H1 (cell line): ENCODE results near the gene SSU72. TPM values are rescaled to one million over a fixed set of nuclear protein-coding genes. Genes with fewer than 3 reads are reported as not detected.

ENCODE experiments used
- CTCF ChIA-PET: fragments of 300-600 bp; sonication (Branson Sonifier 250); formaldehyde crosslinking; loops from one replicate; lab custom pipeline; 2021; ENCODE audit not compliant: partially characterized antibody; lab: Charles Lee
- POLR2A ChIA-PET: fragments of 300-600 bp; sonication (Branson Sonifier 250); formaldehyde crosslinking; loops from one replicate; lab custom pipeline; 2021; ENCODE audit warnings: inconsistent platforms; ENCODE audit not compliant: partially characterized antibody; lab: Charles Lee
- DNase-seq, 2 experiments: peaks; one replicate each; pipeline versions ENCODE4 v3.0.0 to v3.0.0-alpha.2; 2010 to 2022; ENCODE audit warnings: low spot score in 2 of 2, low read depth in 1 of 2, mixed read lengths in 1 of 2
- FAIRE-seq: peaks from 2 replicates; lab custom pipeline; 2011; peaks lifted over from hg19 to GRCh38; lab: Jason Lieb, UNC
- H2AFZ ChIP-seq: 2 replicates; pipeline ENCODE4 v1.8.1; 2012; ENCODE audit warnings: low read length, inconsistent platforms
- H2AK5ac ChIP-seq: 2 replicates; pipeline ENCODE4 v1.6.1; 2013; ENCODE audit warnings: low read depth, low read length
- H2BK120ac ChIP-seq: replicated peaks from 2 replicates; pipeline ENCODE3; 2013; ENCODE audit warnings: low read depth, low read length, inconsistent platforms
- H2BK12ac ChIP-seq: 2 replicates; pipeline ENCODE4 v1.6.1; 2013; ENCODE audit warnings: low read depth, low read length
- H2BK15ac ChIP-seq: 2 replicates; pipeline ENCODE4 v1.6.1; 2013; ENCODE audit warnings: low read length
- H2BK20ac ChIP-seq: 2 replicates; pipeline ENCODE4 v1.6.1; 2013; ENCODE audit warnings: low read length
- H2BK5ac ChIP-seq: 2 replicates; pipeline ENCODE4 v1.6.1; 2013; ENCODE audit warnings: low read depth, low read length
- H3K14ac ChIP-seq: 2 replicates; pipeline ENCODE4 v1.6.1; 2013; ENCODE audit warnings: inconsistent platforms; ENCODE audit not compliant: insufficient read length
- H3K18ac ChIP-seq: 2 replicates; pipeline ENCODE4 v1.6.1; 2013; ENCODE audit warnings: low read length; ENCODE audit errors: extremely low read depth
- H3K23ac ChIP-seq: 2 replicates; pipeline ENCODE4 v1.6.1; 2013; ENCODE audit warnings: inconsistent platforms; ENCODE audit not compliant: insufficient read length
- H3K23me2 ChIP-seq: 2 replicates; pipeline ENCODE4 v1.6.1; 2013; ENCODE audit warnings: low read depth, low read length
- H3K27ac ChIP-seq: 2 replicates; pipeline ENCODE4 v1.6.1; 2011; ENCODE audit warnings: low read depth, low read length, inconsistent platforms
- H3K27me3 ChIP-seq, 4 experiments: replicated peaks in 1 of 4; 1 replicate in 1 of 4; 2 replicates in 3 of 4; pipeline versions ENCODE4 v1.6.1 to v1.8.1; 2011 to 2013; ENCODE audit warnings: low read length in 3 of 4, mild to moderate bottlenecking in 3 of 4, inconsistent platforms in 2 of 4, mixed read lengths in 2 of 4, moderate library complexity in 1 of 4; ENCODE audit not compliant: control insufficient read depth in 3 of 4, insufficient read depth in 3 of 4; ENCODE audit errors: extremely low read depth in 1 of 4
- H3K36me3 ChIP-seq, 4 experiments: 2 replicates each; pipeline versions ENCODE4 v1.6.1 to v1.8.1; 2011 to 2013; ENCODE audit warnings: mild to moderate bottlenecking in 4 of 4, low read length in 3 of 4, moderate library complexity in 2 of 4, control low read depth in 1 of 4, inconsistent platforms in 1 of 4; ENCODE audit not compliant: insufficient read depth in 4 of 4, control insufficient read depth in 2 of 4
- H3K4ac ChIP-seq: replicated peaks from 2 replicates; pipeline ENCODE3; 2013; ENCODE audit warnings: low read length, low read depth, mixed read lengths, inconsistent platforms; ENCODE audit not compliant: insufficient read length
- H3K4me1 ChIP-seq, 4 experiments: replicated peaks in 1 of 4; 1 replicate in 1 of 4; 2 replicates in 3 of 4; pipeline versions ENCODE4 v1.6.1 to v1.8.1; 2011 to 2013; ENCODE audit warnings: low read length in 3 of 4, inconsistent platforms in 2 of 4, mixed read lengths in 1 of 4; ENCODE audit not compliant: insufficient read depth in 4 of 4, control insufficient read depth in 3 of 4
- H3K4me2 ChIP-seq, 2 experiments: 2 replicates each; pipeline versions ENCODE4 v1.6.1 to v1.8.1; 2011 to 2013; ENCODE audit warnings: low read depth in 2 of 2, low read length in 2 of 2, control low read depth in 1 of 2, inconsistent platforms in 1 of 2, mild to moderate bottlenecking in 1 of 2; ENCODE audit not compliant: insufficient read depth in 1 of 2
- H3K4me3 ChIP-seq, 4 experiments: fragments of 200-600, 300-600 bp in 1 of 4; sonication (generic), shearing (Covaris generic), sonication (Bioruptor Twin) in 1 of 4; 2 replicates each; pipeline versions ENCODE4 v1.5.1 to v1.8.1; 2011 to 2016; ENCODE audit warnings: low read length in 4 of 4, low read depth in 3 of 4, control low read depth in 2 of 4, inconsistent platforms in 2 of 4, mild to moderate bottlenecking in 2 of 4, mixed read lengths in 1 of 4, moderate library complexity in 1 of 4; ENCODE audit not compliant: insufficient read depth in 2 of 4; ENCODE audit errors: extremely low read depth in 1 of 4
- H3K56ac ChIP-seq: replicated peaks from 2 replicates; pipeline ENCODE3; 2013; ENCODE audit warnings: low read depth, mild to moderate bottlenecking, mixed read lengths, low read length, inconsistent platforms; ENCODE audit not compliant: insufficient read length
- H3K79me1 ChIP-seq: 2 replicates; pipeline ENCODE4 v1.6.1; 2013; ENCODE audit warnings: low read depth, low read length, control low read depth
- H3K79me2 ChIP-seq, 2 experiments: 2 replicates each; pipeline versions ENCODE4 v1.6.1 to v1.8.1; 2012 to 2013; ENCODE audit warnings: low read length in 2 of 2, mild to moderate bottlenecking in 2 of 2, inconsistent platforms in 1 of 2; ENCODE audit not compliant: insufficient read depth in 2 of 2, control insufficient read depth in 1 of 2
- H3K9ac ChIP-seq, 4 experiments: replicated peaks in 1 of 4; 1 replicate in 1 of 4; 2 replicates in 3 of 4; pipeline versions ENCODE4 v1.6.1 to v1.8.1; 2011 to 2013; ENCODE audit warnings: low read depth in 3 of 4, low read length in 3 of 4, control low read depth in 2 of 4, mild to moderate bottlenecking in 2 of 4, moderate library complexity in 2 of 4, inconsistent platforms in 1 of 4; ENCODE audit errors: extremely low read depth in 1 of 4
- H3K9me3 ChIP-seq, 2 experiments: 2 replicates each; pipeline versions ENCODE4 v1.6.1 to v1.8.1; 2012 to 2013; ENCODE audit warnings: mild to moderate bottlenecking in 2 of 2, moderate library complexity in 2 of 2, control low read depth in 1 of 2, inconsistent platforms in 1 of 2, low read depth in 1 of 2, low read length in 1 of 2, mixed read lengths in 1 of 2; ENCODE audit not compliant: insufficient read depth in 2 of 2
- H4K20me1 ChIP-seq, 2 experiments: replicated peaks in 1 of 2; 2 replicates each; pipeline versions ENCODE3 to v1.8.1; 2011 to 2013; ENCODE audit warnings: inconsistent platforms in 2 of 2, low read length in 2 of 2, mild to moderate bottlenecking in 1 of 2; ENCODE audit not compliant: insufficient read depth in 2 of 2, control insufficient read depth in 1 of 2
- H4K5ac ChIP-seq: 2 replicates; pipeline ENCODE4 v1.6.1; 2013; ENCODE audit warnings: low read length, low read depth, mixed read lengths, inconsistent platforms; ENCODE audit not compliant: insufficient read length
- H4K8ac ChIP-seq: 2 replicates; pipeline ENCODE4 v1.8.0; 2013; ENCODE audit warnings: mild to moderate bottlenecking, moderate library complexity, low read length, inconsistent platforms; ENCODE audit not compliant: insufficient read depth; ENCODE audit errors: extremely low read depth
- H4K91ac ChIP-seq: replicated peaks from 2 replicates; pipeline ENCODE3; 2013; ENCODE audit warnings: low read length, mixed read lengths, inconsistent platforms; ENCODE audit not compliant: insufficient read length
- BCL11A ChIP-seq, 2 experiments: IDR thresholded peaks; one replicate each; pipeline ENCODE4 v1.6.1; 2011; ENCODE audit warnings: low read depth in 2 of 2, low read length in 2 of 2, mild to moderate bottlenecking in 2 of 2
- CEBPB ChIP-seq: IDR thresholded peaks from 2 replicates; pipeline ENCODE4 v1.6.1; 2012; ENCODE audit warnings: low read depth, low read length
- EGR1 ChIP-seq: IDR thresholded peaks from 2 replicates; pipeline ENCODE4 v1.6.1; 2011; ENCODE audit warnings: low read depth, low read length, borderline replicate concordance
- GABPA ChIP-seq: IDR thresholded peaks from 2 replicates; pipeline ENCODE4 v1.6.1; 2011; ENCODE audit warnings: mild to moderate bottlenecking, low read length, moderate library complexity, borderline replicate concordance; ENCODE audit not compliant: insufficient read depth
- JUN ChIP-seq: IDR thresholded peaks from 2 replicates; pipeline ENCODE4 v1.6.1; 2011; ENCODE audit warnings: low read depth, mild to moderate bottlenecking, improper control_type of control experiment, low read length
- KDM4A ChIP-seq: IDR thresholded peaks from one replicate; pipeline ENCODE4 v1.7.1; 2012; ENCODE audit warnings: low read depth, mild to moderate bottlenecking, moderate library complexity, low read length, inconsistent platforms; ENCODE audit not compliant: severe bottlenecking
- POLR2AphosphoS5 ChIP-seq: IDR thresholded peaks from 2 replicates; pipeline ENCODE4 v1.6.1; 2011; ENCODE audit warnings: low read depth, low read length
- SP1 ChIP-seq: IDR thresholded peaks from 2 replicates; pipeline ENCODE4 v1.6.1; 2011; ENCODE audit warnings: low read depth, low read length
- SP2 ChIP-seq: IDR thresholded peaks from 2 replicates; pipeline ENCODE4 v1.6.1; 2012; ENCODE audit warnings: mild to moderate bottlenecking, low read length, inconsistent platforms
- TEAD4 ChIP-seq: IDR thresholded peaks from 2 replicates; pipeline ENCODE4 v1.6.1; 2012; ENCODE audit warnings: low read depth, low read length, inconsistent platforms, mixed read lengths
- WGBS, 2 experiments: shearing (Covaris generic) in 1 of 2; methylation state at CpG; one replicate each; pipeline versions ENCODE4 v1.1.6 to v1.1.7; 2013 to 2015; ENCODE audit warnings: low lambda C conversion rate in 2 of 2, mixed read lengths in 2 of 2, inconsistent platforms in 1 of 2, low coverage in 1 of 2, missing lambda C conversion rate in 1 of 2; ENCODE audit not compliant: insufficient replicate concordance in 2 of 2, insufficient coverage in 1 of 2, insufficient read length in 1 of 2; ENCODE audit errors: extremely low coverage in 1 of 2, missing lambda C conversion rate in 1 of 2; 5-methylcytosine and 5-hydroxymethylcytosine counted together
- polyA plus RNA-seq, 7 experiments: library from polyadenylated mRNA; depleted of rRNA in 3 of 7; stranded (reverse) in 5 of 7; unstranded in 2 of 7; fragments of >200 nt in 5 of 7; fragments of 200-250 nt in 2 of 7; gene quantifications; 1 replicate in 5 of 7; 2 replicates in 1 of 7; 4 replicates in 1 of 7; pipeline versions ENCODE4 v1.2.1 to v1.2.3, GENCODE V29; 2011 to 2013; ENCODE audit warnings: missing spikeins in 2 of 7, mixed read lengths in 2 of 7
- total RNA-seq: library from RNA; stranded (reverse); fragmentation: NEBNext Ultra II Directional; extraction: Animal tissue kit (Norgen Biotek cat#: 25700); gene quantifications from 2 replicates; pipeline ENCODE4 v1.2.1, GENCODE V29; 2021

The SSU72 gene
- total and polyA plus RNA-seq, 2 of the 8 experiments (the other 6 are each of a cell fraction or from before 2014, with no cell fraction given) = 110 to 165 TPM

GRCh38 chr1:1604374-1605033 is 29.8 kb upstream of the SSU72 start:
- Histone ChIP-seq H2BK12ac (no peak overlapping the region), H3K18ac (no peak overlapping the region), H2AK5ac (no peak overlapping the region), H2BK20ac (no peak overlapping the region), H3K79me1 (no peaks in the 10 kb centered on the region), H3K9ac (0 out of 7 replicates have a peak overlapping the region, but pooled peaks of 1 of the 4 experiments have one; percentile 10), H3K27me3 (peaks cover 8 to 21% (median 17%) of the 10 kb centered on the region in 4 experiments), H3K9me3 (no peaks in the 10 kb centered on the region), H4K8ac (no peak overlapping the region), H3K14ac (no peak overlapping the region), H3K23me2 (peaks cover 10% of the 10 kb centered on the region; the same call in 1 of the 2 replicates), H3K4me2 (no peak overlapping the region), H3K27ac (no peak overlapping the region), H3K79me2 (no peaks in the 10 kb centered on the region), H4K91ac (no peak overlapping the region), H4K5ac (no peak overlapping the region), H3K4me1 (peaks cover 0 to 4% (median 2%) of the 10 kb centered on the region in 4 experiments; a peak in 4 of 7 replicates), H3K4me3 (no peak overlapping the region), H3K56ac (no peak overlapping the region), H2BK120ac (no peak overlapping the region), H2BK15ac (no peak overlapping the region), H3K4ac (no peak overlapping the region), H3K36me3 (no peaks in the 10 kb centered on the region), H2BK5ac (no peak overlapping the region), H3K23ac (no peak overlapping the region), H4K20me1 (peaks cover 0 to 1% of the 10 kb centered on the region in 2 experiments), H2AFZ (no peak overlapping the region)
- DNase-seq (peak in 1 of 2 experiments; percentile 44), FAIRE-seq (no peak)
- ChIA-PET POLR2A (interaction anchor here (1.2 to 2.0 kb wide), 4 partner anchors 10 to 30 kb away, joined by 3 to 10 read pairs (median 4); partner anchors contain the start of gene MIB2), CTCF (interaction anchor here (1.1 to 1.4 kb wide), 2 partner anchors 15 to 17 kb away, joined by 3 read pairs; no protein-coding TSS in a partner anchor)
- WGBS, 2 experiments = 88% methylated on average over 14 of the region's 15 CpGs; no CpG with 5 or more reads in 1 of the 2 experiments
- TF ChIP-seq CEBPB = no peak
- TF ChIP-seq BCL11A (IDR thresholded peaks at IDR 0.05; ENCODE audit: low read depth in 2 of 2, low read length in 2 of 2) = no peak
- no peak for TF ChIP-seq GABPA
- TF ChIP-seq JUN = no peak
- no peak for TF ChIP-seq TEAD4
- no peak for TF ChIP-seq KDM4A
- TF ChIP-seq POLR2AphosphoS5 = no peak
- TF ChIP-seq SP2 = no peak
- no peak for TF ChIP-seq SP1
- TF ChIP-seq EGR1 = no peak
